A549 treated with GW870086 at 1 μM for 4 hours (cell line): ENCODE measurements around the gene FRAT1. TPM values are rescaled to one million over a fixed set of nuclear protein-coding genes. Genes with fewer than 3 reads are reported as not detected.

Experiments used
- total RNA-seq: library from RNA; stranded (reverse); fragments of 200-300 nt; extraction: Qiagen RNA extraction; gene quantifications from 5 replicates; pipeline ENCODE4 v1.2.3, GENCODE V29; 2022; ENCODE audit warnings: low read depth

The FRAT1 gene
- total RNA-seq, result 0.97 to 2.0 TPM (median 1.7 TPM) in 5 replicates

GRCh38 chr10:97318772-97319651 lies at the start of gene FRAT1:
FRAT1 (plus strand) TSS chr10:97319271; CDS start chr10:97319454, 183 bp downstream.

GRCh38 chr10:97292097-97292861 lies 26.8 kb upstream of the FRAT1 start, which contains the start of gene ARHGAP19:
ARHGAP19 (minus strand) TSS chr10:97292637; CDS start chr10:97292627, 10 bp downstream.

GRCh38 chr10:97334370-97335175 lies 15.5 kb downstream of the FRAT1 start, which contains the start of gene FRAT2:
FRAT2 (minus strand) TSS chr10:97334729; CDS start chr10:97334572, 157 bp downstream.

Other genes with a start within 250 kb of the FRAT1 start
- 0.03 to 0.17 TPM (median 0.09 TPM) in 4 of 5 replicates, not detected in the other for gene SLIT1, start 133.3 kb upstream of the FRAT1 start, total RNA-seq
- gene ARHGAP19, start 26.6 kb upstream of the FRAT1 start, total RNA-seq, result 4.8 to 5.7 TPM (median 5.2 TPM) in 5 replicates
- gene FRAT2, start 15.5 kb downstream of the FRAT1 start, total RNA-seq, result 5.1 to 7.9 TPM (median 7.6 TPM) in 5 replicates
- 48.0 to 66.6 TPM (median 55.2 TPM) in 5 replicates for gene RRP12, start 82.1 kb downstream of the FRAT1 start, total RNA-seq
- 576 to 654 TPM (median 631 TPM) in 5 replicates for gene PGAM1, start 106.9 kb downstream of the FRAT1 start, total RNA-seq
- 54.2 to 61.9 TPM (median 54.7 TPM) in 5 replicates for gene EXOSC1, start 126.7 kb downstream of the FRAT1 start, total RNA-seq
- gene ZDHHC16, start 126.9 kb downstream of the FRAT1 start, total RNA-seq, result 42.5 to 52.2 TPM (median 50.0 TPM) in 5 replicates
- 40.1 to 48.4 TPM (median 45.7 TPM) in 5 replicates for gene MMS19, start 179.2 kb downstream of the FRAT1 start, total RNA-seq
- gene UBTD1, start 179.7 kb downstream of the FRAT1 start, total RNA-seq, result 16.5 to 19.5 TPM (median 18.7 TPM) in 5 replicates